ACC112 (cell line): ENCODE results near the gene TRIM6.
"Not testable (repeated sequence)": the region's sequence is repeated elsewhere in the genome, so short reads cannot be mapped to it uniquely, and the experiment has no call there.

Experiments
- H2AFZ ChIP-seq: fragments of 200-600 bp; sonication (generic); one replicate; pipeline ENCODE4 v1.6.0; 2017; ENCODE audit warnings: antibody characterized with exemption, low read length; ENCODE audit not compliant: unreplicated experiment
- H3K27ac ChIP-seq: fragments of 200-600 bp; sonication (generic); 2 replicates; pipeline ENCODE4 v1.5.1; 2014; ENCODE audit warnings: low read depth, mild to moderate bottlenecking, antibody characterized with exemption, low read length, moderate library complexity
- H3K27me3 ChIP-seq: fragments of 200-600 bp; sonication (generic); 2 replicates; pipeline ENCODE4 v1.6.1; 2014; ENCODE audit warnings: mild to moderate bottlenecking, antibody characterized with exemption, low read length, moderate library complexity, mixed read lengths; ENCODE audit not compliant: insufficient read depth
- H3K36me3 ChIP-seq: fragments of 200-600 bp; sonication (generic); 2 replicates; pipeline ENCODE4 v1.6.1; 2016; ENCODE audit warnings: mild to moderate bottlenecking, antibody characterized with exemption, low read length, moderate library complexity, mixed read lengths; ENCODE audit not compliant: insufficient read depth
- H3K4me1 ChIP-seq: fragments of 200-600 bp; sonication (generic); one replicate; pipeline ENCODE4 v1.6.1; 2016; ENCODE audit warnings: low read length, mixed read lengths; ENCODE audit not compliant: insufficient read depth, unreplicated experiment, control insufficient read depth
- H3K4me3 ChIP-seq: fragments of 200-600 bp; sonication (generic); 2 replicates; pipeline ENCODE4 v1.5.1; 2014; ENCODE audit warnings: mild to moderate bottlenecking, low read depth, low read length
- H3K79me2 ChIP-seq: fragments of 200-600 bp; sonication (generic); one replicate; pipeline ENCODE4 v1.6.0; 2016; ENCODE audit warnings: low read length; ENCODE audit not compliant: control insufficient read depth, unreplicated experiment, insufficient read depth

The TRIM6 gene

GRCh38 chr11:5577101-5577500 lies 19.3 kb upstream of the TRIM6 start:
- no peak overlapping the region for H2AFZ ChIP-seq
- H3K4me3 ChIP-seq: no peak overlapping the region
- H3K27me3 ChIP-seq: no peaks in the 10 kb centered on the region
- no peaks in the 10 kb centered on the region for H3K79me2 ChIP-seq
- no peaks in the 10 kb centered on the region for H3K36me3 ChIP-seq
- no peak overlapping the region for H3K27ac ChIP-seq
- no peaks in the 10 kb centered on the region for H3K4me1 ChIP-seq

- Histone ChIP-seq H3K79me2 (no peaks in the 10 kb centered on the region), H3K4me3 (no peak within 1 kb of the TSS), H3K4me1 (no peaks in the 10 kb centered on the region), H3K36me3 (no peaks in the 10 kb centered on the region), H3K27me3 (no peaks in the 10 kb centered on the region), H2AFZ (no peak within 1 kb of the TSS), H3K27ac (no peak within 1 kb of the TSS)
Measured at GRCh38 chr11:5580577-5580976, 15.9 kb upstream of the TRIM6 start, which contains the start of gene OR52B6. TSS of gene OR52B6 (plus strand) at chr11:5580877. CDS start at chr11:5580877, 0 bp downstream.

GRCh38 chr11:5581014-5581413 lies 15.4 kb upstream of the TRIM6 start:
- Histone ChIP-seq H3K4me3 (no peak overlapping the region), H3K27ac (no peak overlapping the region), H3K27me3 (no peaks in the 10 kb centered on the region), H2AFZ (no peak overlapping the region), H3K79me2 (no peaks in the 10 kb centered on the region), H3K36me3 (no peaks in the 10 kb centered on the region), H3K4me1 (no peaks in the 10 kb centered on the region)

- H3K36me3 ChIP-seq, H2AFZ ChIP-seq, H3K27me3 ChIP-seq, H3K79me2 ChIP-seq, H3K4me3 ChIP-seq, H3K4me1 ChIP-seq, H3K27ac ChIP-seq: not testable (repeated sequence)
Measured at GRCh38 chr11:5584458-5584857, 12.0 kb upstream of the TRIM6 start.

- not testable (repeated sequence) for H3K4me3 ChIP-seq, H3K27ac ChIP-seq, H3K36me3 ChIP-seq, H3K4me1 ChIP-seq, H3K79me2 ChIP-seq, H3K27me3 ChIP-seq, H2AFZ ChIP-seq
Measured at GRCh38 chr11:5589906-5590305, 6.5 kb upstream of the TRIM6 start.

GRCh38 chr11:5591613-5592012 lies 4.8 kb upstream of the TRIM6 start:
- H3K27ac ChIP-seq: no peak overlapping the region
- no peak overlapping the region for H3K4me3 ChIP-seq
- no peak overlapping the region for H2AFZ ChIP-seq
- H3K4me1 ChIP-seq: no peaks in the 10 kb centered on the region
- H3K27me3 ChIP-seq: no peaks in the 10 kb centered on the region
- no peaks in the 10 kb centered on the region for H3K79me2 ChIP-seq
- H3K36me3 ChIP-seq: no peaks in the 10 kb centered on the region

GRCh38 chr11:5592615-5593014 lies 3.8 kb upstream of the TRIM6 start:
- Histone ChIP-seq H3K79me2 (peaks cover under 1% of the 10 kb centered on the region), H3K36me3 (no peaks in the 10 kb centered on the region), H3K4me3 (no peak overlapping the region), H3K27ac (no peak overlapping the region), H2AFZ (no peak overlapping the region), H3K27me3 (no peaks in the 10 kb centered on the region), H3K4me1 (peaks cover 3% of the 10 kb centered on the region)

GRCh38 chr11:5593146-5593545 lies 3.3 kb upstream of the TRIM6 start:
- Histone ChIP-seq H3K36me3 (no peaks in the 10 kb centered on the region), H3K79me2 (peaks cover 6% of the 10 kb centered on the region), H3K4me1 (peaks cover 8% of the 10 kb centered on the region), H3K4me3 (no peak overlapping the region), H2AFZ (no peak overlapping the region), H3K27ac (no peak overlapping the region), H3K27me3 (no peaks in the 10 kb centered on the region)

GRCh38 chr11:5597953-5598352 lies 1.5 kb downstream of the TRIM6 start:
- peak overlapping the region; percentile 90 for H3K4me3 ChIP-seq
- peak overlapping the region; percentile 3 for H2AFZ ChIP-seq
- H3K27ac ChIP-seq: no peak overlapping the region
- no peaks in the 10 kb centered on the region for H3K27me3 ChIP-seq
- peaks cover 33% of the 10 kb centered on the region for H3K4me1 ChIP-seq
- H3K79me2 ChIP-seq: peaks cover 11% of the 10 kb centered on the region
- H3K36me3 ChIP-seq: no peaks in the 10 kb centered on the region

- Histone ChIP-seq H3K27me3 (no peaks in the 10 kb centered on the region), H3K27ac (no peak overlapping the region), H2AFZ (no peak overlapping the region), H3K4me3 (no peak overlapping the region), H3K4me1 (peaks cover 38% of the 10 kb centered on the region), H3K79me2 (peaks cover 11% of the 10 kb centered on the region), H3K36me3 (no peaks in the 10 kb centered on the region)
Measured at GRCh38 chr11:5600374-5600851, 4.0 kb downstream of the TRIM6 start.

- H3K36me3 ChIP-seq, H3K27me3 ChIP-seq, H2AFZ ChIP-seq, H3K79me2 ChIP-seq, H3K4me3 ChIP-seq: not testable (repeated sequence)
- H3K4me1 ChIP-seq: peaks cover 46% of the 10 kb centered on the region
- H3K27ac ChIP-seq: 0 out of 2 replicates have a peak overlapping the region, but pooled peaks have one; percentile 2
Measured at GRCh38 chr11:5602791-5603190, 6.4 kb downstream of the TRIM6 start.
